Naive thymus-derived CD4-positive, alpha-beta T cell (primary cell): Measurements from ENCODE around the gene SLIT3. TPM values are rescaled to one million over a fixed set of nuclear protein-coding genes. Genes with fewer than 3 reads are reported as not detected.

ENCODE experiments used
- ATAC-seq: fragments of 150-1000 bp; cut with Tn5 transposase; 2 replicates; pipeline ENCODE4 v1.10.0; 2021; ENCODE audit warnings: mild to moderate bottlenecking, moderate library complexity
- CTCF ChIA-PET: fragments of 350-600 bp; sonication (Branson Sonifier 250); formaldehyde crosslinking; loops from one replicate; lab custom pipeline; 2021; ENCODE audit warnings: antibody characterized with exemption; lab: Charles Lee
- POLR2A ChIA-PET: fragments of 350-600 bp; sonication (Branson Sonifier 250); formaldehyde crosslinking; loops from one replicate; lab custom pipeline; 2021; ENCODE audit warnings: antibody characterized with exemption, inconsistent platforms; lab: Charles Lee
- DNase-seq, 9 donors: peaks; one replicate each; pipeline versions ENCODE4 v3.0.0 to v3.0.0-alpha.2; 2020 to 2022; ENCODE audit warnings: mixed read lengths in 1 of 9
- H3K27ac ChIP-seq: one replicate; pipeline ENCODE4 v1.7.0; 2013; ENCODE audit warnings: mild to moderate bottlenecking, low read depth, low read length, moderate library complexity
- H3K27me3 ChIP-seq, 2 donors: one replicate each; pipeline ENCODE4 v1.7.0; 2013; ENCODE audit warnings: low read length in 2 of 2, mild to moderate bottlenecking in 2 of 2, moderate library complexity in 2 of 2; ENCODE audit not compliant: control insufficient read depth in 2 of 2, insufficient read depth in 2 of 2
- H3K36me3 ChIP-seq, 3 experiments: 1 replicate in 2 of 3; 2 replicates in 1 of 3; pipeline ENCODE4 v1.7.0; 2013; ENCODE audit warnings: low read length in 3 of 3, mild to moderate bottlenecking in 3 of 3, moderate library complexity in 1 of 3; ENCODE audit not compliant: insufficient read depth in 3 of 3, control insufficient read depth in 2 of 3
- H3K4me1 ChIP-seq, 2 donors: one replicate each; pipeline ENCODE4 v1.7.0; 2013; ENCODE audit warnings: low read length in 2 of 2, mild to moderate bottlenecking in 2 of 2, moderate library complexity in 1 of 2; ENCODE audit not compliant: control insufficient read depth in 2 of 2, insufficient read depth in 2 of 2
- H3K4me3 ChIP-seq: 2 replicates; pipeline ENCODE4 v1.7.0; 2013; ENCODE audit warnings: mild to moderate bottlenecking, low read length
- H3K9me3 ChIP-seq, 3 experiments: 1 replicate in 2 of 3; 2 replicates in 1 of 3; pipeline ENCODE4 v1.7.0; 2013; ENCODE audit warnings: low read length in 3 of 3; ENCODE audit not compliant: control insufficient read depth in 2 of 3
- H3K27ac Mint-ChIP-seq, 9 donors: one replicate each; pipeline ENCODE4 v1.8.0; 2020 to 2022; ENCODE audit warnings: mixed read lengths in 9 of 9, mild to moderate bottlenecking in 8 of 9, moderate library complexity in 5 of 9, inconsistent platforms in 2 of 9
- H3K27me3 Mint-ChIP-seq, 5 donors: one replicate each; pipeline ENCODE4 v1.8.0; 2021 to 2022; ENCODE audit warnings: mixed read lengths in 5 of 5, mild to moderate bottlenecking in 1 of 5
- H3K36me3 Mint-ChIP-seq, 5 donors: one replicate each; pipeline ENCODE4 v1.8.0; 2020 to 2022; ENCODE audit warnings: mixed read lengths in 5 of 5, mild to moderate bottlenecking in 3 of 5, inconsistent platforms in 1 of 5
- H3K4me1 Mint-ChIP-seq, 7 donors: one replicate each; pipeline ENCODE4 v1.8.0; 2020 to 2022; ENCODE audit warnings: mixed read lengths in 7 of 7, mild to moderate bottlenecking in 3 of 7, inconsistent platforms in 1 of 7
- H3K4me3 Mint-ChIP-seq, 10 donors: one replicate each; pipeline ENCODE4 v1.8.0; 2020 to 2022; ENCODE audit warnings: mild to moderate bottlenecking in 10 of 10, mixed read lengths in 10 of 10, moderate library complexity in 6 of 10, inconsistent platforms in 2 of 10
- H3K9me3 Mint-ChIP-seq, 11 donors: one replicate each; pipeline ENCODE4 v1.8.0; 2020 to 2022; ENCODE audit warnings: mixed read lengths in 11 of 11, mild to moderate bottlenecking in 4 of 11, inconsistent platforms in 1 of 11, moderate library complexity in 1 of 11
- intact Hi-C, 2 donors: fragments of 100-400 bp; cut with micrococcal nuclease; formaldehyde crosslinking; loops; one replicate each; pipeline ENCODE4 v1.15.1; 2023
- polyA plus RNA-seq, 2 donors: library from polyadenylated mRNA; unstranded; fragments of 300-500 nt; fragmentation: Illumina TruSeq; gene quantifications; one replicate each; pipeline ENCODE4 v1.2.3, GENCODE V29; 2021
- total RNA-seq, 6 experiments: library from RNA in 5 of 6; stranded (reverse) in 5 of 6; gene quantifications; 1 replicate in 5 of 6; 2 replicates in 1 of 6; pipeline ENCODE4 v1.2.3 and lab custom pipeline; 2021 to 2026

Gene SLIT3
- total and polyA plus RNA-seq, 7 experiments from 2014 or later, result 0.34 TPM; not detected in 6

DNA sequence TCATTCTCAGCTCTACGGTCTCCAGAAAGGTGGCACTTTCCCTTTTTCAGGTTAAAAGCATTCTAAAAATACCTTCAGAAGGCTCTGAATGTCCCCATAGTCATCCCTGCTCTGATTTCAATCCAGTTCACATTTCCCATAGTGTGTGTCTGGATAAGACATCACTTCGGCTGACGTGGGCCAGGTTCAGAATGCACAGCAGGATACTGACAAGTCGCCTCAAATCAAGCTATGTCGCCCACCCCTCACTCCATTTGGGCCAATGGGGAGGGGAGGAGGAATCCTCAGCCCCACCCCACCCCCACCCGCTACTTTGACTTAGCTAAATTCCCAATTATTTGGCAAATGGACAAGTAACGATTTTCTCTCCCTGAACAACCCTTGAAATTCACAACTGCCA is 148.0 kb downstream of the SLIT3 start:
- DNase-seq, result no peak
- Mint-ChIP-seq H3K27me3 (peaks cover 0 to 18% (median 5%) of the 10 kb centered on the region in 5 donors), H3K4me1 (no peaks in the 10 kb centered on the region), H3K27ac (no peak overlapping the region), H3K36me3 (peaks cover 0 to 7% (median 0%) of the 10 kb centered on the region in 5 donors), H3K4me3 (no peak overlapping the region), H3K9me3 (peaks cover 0 to 16% (median 9%) of the 10 kb centered on the region in 11 donors)
- ATAC-seq, result no peak
- Histone ChIP-seq H3K4me1 (no peaks in the 10 kb centered on the region), H3K27ac (no peak overlapping the region), H3K9me3 (no peaks in the 10 kb centered on the region), H3K27me3 (no peaks in the 10 kb centered on the region), H3K36me3 (no peaks in the 10 kb centered on the region), H3K4me3 (no peak overlapping the region)
- intact Hi-C loops, result loop anchor here in 1 of 2 donors (1.0 kb wide), 1 partner anchor 31 kb away; no protein-coding TSS in a partner anchor
- CTCF ChIA-PET, result no interaction called here
- POLR2A ChIA-PET, result no interaction called here

DNA sequence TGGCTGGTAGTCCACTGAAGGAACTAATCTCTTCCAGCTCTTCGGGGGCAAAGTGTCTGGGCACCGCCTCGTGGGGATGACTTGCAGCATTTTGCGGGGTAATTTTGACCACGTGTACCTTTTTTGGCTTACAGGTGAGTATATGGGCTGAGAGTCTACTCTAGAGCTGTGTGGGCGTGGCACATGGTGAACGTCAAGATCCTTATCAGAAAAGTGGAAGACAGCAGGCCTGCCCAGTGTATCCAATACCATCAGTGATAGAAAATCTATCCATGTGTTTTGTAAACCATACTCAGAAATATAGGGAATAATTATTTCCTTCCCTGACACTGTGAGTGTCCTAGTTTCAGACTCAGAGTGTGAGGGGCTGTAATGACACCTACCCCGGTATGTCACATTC is 148.5 kb downstream of the SLIT3 start:
- peaks cover 0 to 3% (median 0%) of the 10 kb centered on the region in 5 donors for H3K36me3 Mint-ChIP-seq
- Histone ChIP-seq H3K9me3 (no peaks in the 10 kb centered on the region), H3K4me1 (no peaks in the 10 kb centered on the region), H3K27ac (no peak overlapping the region), H3K27me3 (no peaks in the 10 kb centered on the region), H3K4me3 (no peak overlapping the region), H3K36me3 (no peaks in the 10 kb centered on the region)
- no peaks in the 10 kb centered on the region for H3K4me1 Mint-ChIP-seq
- POLR2A ChIA-PET, result no interaction called here
- H3K27me3 Mint-ChIP-seq, result peaks cover 0 to 18% (median 5%) of the 10 kb centered on the region in 5 donors
- ATAC-seq (no peak), DNase-seq (no peak)
- intact Hi-C loops, result loop anchor here in 1 of 2 donors (1.0 kb wide), 1 partner anchor 32 kb away; no protein-coding TSS in a partner anchor
- peaks cover 0 to 11% (median 4%) of the 10 kb centered on the region in 11 donors for H3K9me3 Mint-ChIP-seq
- no peak overlapping the region for H3K4me3 Mint-ChIP-seq
- H3K27ac Mint-ChIP-seq, result no peak overlapping the region
- CTCF ChIA-PET, result no interaction called here

DNA sequence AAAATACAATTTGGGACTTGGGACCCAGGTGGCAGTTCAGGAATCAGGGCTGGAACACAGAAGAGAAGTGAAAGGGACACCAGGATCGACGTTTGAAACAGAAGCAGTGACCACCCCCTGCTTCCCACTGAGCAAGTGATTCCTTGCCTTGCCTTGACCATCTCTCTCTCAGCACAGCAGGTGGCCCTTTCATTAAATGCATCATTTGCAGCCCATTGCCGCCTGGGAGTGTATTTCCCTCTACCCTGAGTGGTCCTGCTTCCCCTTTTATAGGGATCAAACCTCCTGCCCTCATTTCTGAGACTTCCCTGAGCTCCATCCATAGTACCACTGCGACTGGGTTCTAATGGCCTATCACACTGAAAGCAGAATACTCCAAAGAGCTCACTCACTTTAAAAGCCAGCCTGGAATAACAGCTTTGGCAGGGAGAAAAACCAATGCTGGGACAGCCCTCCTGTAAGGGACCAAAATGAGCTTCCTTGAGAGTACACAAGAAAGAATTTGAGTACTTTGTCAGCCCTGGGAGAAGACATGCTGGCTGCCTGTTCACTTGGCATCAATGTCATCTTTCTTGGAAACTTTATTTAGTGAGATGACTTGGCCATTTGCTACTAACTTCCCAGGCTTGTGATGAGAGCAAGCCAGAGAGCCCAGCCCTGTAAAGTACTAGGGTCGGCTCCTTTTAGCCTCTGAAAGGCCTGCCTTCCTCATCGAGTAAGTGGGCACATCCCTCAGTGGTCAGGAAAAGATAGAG is 149.7 kb downstream of the SLIT3 start:
- H3K27ac ChIP-seq, result no peak overlapping the region
- intact Hi-C loops, result no loop called here
- Mint-ChIP-seq H3K9me3 (peaks cover 0 to 2% (median 0%) of the 10 kb centered on the region in 11 donors), H3K4me1 (no peaks in the 10 kb centered on the region), H3K27me3 (peaks cover 0 to 18% (median 3%) of the 10 kb centered on the region in 5 donors), H3K36me3 (no peaks in the 10 kb centered on the region), H3K27ac (no peak overlapping the region), H3K4me3 (no peak overlapping the region)
- CTCF ChIA-PET, result no interaction called here
- DNase-seq (no peak), ATAC-seq (no peak)
- no peaks in the 10 kb centered on the region for H3K27me3 ChIP-seq
- POLR2A ChIA-PET, result no interaction called here
- no peaks in the 10 kb centered on the region for H3K4me1 ChIP-seq
- H3K9me3 ChIP-seq, result no peaks in the 10 kb centered on the region
- H3K4me3 ChIP-seq, result no peak overlapping the region
- H3K36me3 ChIP-seq, result no peaks in the 10 kb centered on the region

DNA sequence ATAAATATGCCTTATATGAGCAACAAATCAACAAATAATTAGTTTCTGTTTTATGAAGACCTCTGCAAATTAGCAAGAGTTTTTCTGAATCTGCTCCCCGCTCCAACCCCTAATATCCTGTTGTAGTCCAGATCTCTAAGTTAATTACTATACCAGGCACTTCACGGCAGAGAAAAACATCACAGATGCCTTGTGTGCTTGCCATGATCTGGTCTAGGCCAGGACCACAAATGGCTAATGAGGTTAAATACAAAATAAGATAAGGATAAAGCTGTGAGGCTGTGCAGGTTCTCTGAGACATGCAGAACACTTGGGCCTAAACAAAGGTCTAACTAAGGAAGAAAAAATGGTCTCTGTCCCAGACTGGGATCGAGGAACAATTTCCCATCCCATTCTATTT is 150.8 kb downstream of the SLIT3 start:
- Histone ChIP-seq H3K4me3 (no peak overlapping the region), H3K27ac (no peak overlapping the region), H3K36me3 (no peaks in the 10 kb centered on the region), H3K9me3 (no peaks in the 10 kb centered on the region), H3K4me1 (no peaks in the 10 kb centered on the region), H3K27me3 (no peaks in the 10 kb centered on the region)
- Mint-ChIP-seq H3K4me3 (no peak overlapping the region), H3K27me3 (peaks cover 0 to 13% (median 3%) of the 10 kb centered on the region in 5 donors), H3K4me1 (no peaks in the 10 kb centered on the region), H3K36me3 (no peaks in the 10 kb centered on the region), H3K9me3 (no peaks in the 10 kb centered on the region), H3K27ac (no peak overlapping the region)
- ATAC-seq (no peak), DNase-seq (no peak)
- intact Hi-C loops, result no loop called here
- ChIA-PET POLR2A (no interaction called here), CTCF (interaction anchor here (0.6 kb wide), 1 partner anchor 568 kb away, joined by 5 read pairs; no protein-coding TSS in a partner anchor)

DNA sequence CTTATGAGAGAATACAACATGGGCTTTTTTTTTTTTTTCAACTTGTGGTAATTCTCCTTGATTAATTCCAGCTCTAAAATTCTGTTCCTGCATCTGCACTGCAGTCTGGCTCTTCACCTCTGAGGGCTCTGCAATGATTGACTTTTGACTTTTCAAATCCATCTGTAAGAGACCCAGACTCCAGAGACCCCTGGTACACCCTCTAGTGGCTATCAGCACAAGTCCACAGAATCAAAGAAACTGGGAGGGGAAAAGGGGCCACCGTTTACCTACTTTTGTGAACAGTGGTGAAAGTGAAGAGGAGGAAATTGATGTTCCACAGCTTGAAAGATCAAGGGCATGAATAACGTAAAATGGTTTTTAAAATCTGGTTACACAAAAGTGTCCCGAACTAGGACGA is 151.6 kb downstream of the SLIT3 start:
- no peak overlapping the region for H3K27ac Mint-ChIP-seq
- ChIA-PET CTCF (no interaction called here), POLR2A (no interaction called here)
- no peak overlapping the region for H3K4me3 Mint-ChIP-seq
- intact Hi-C loops, result no loop called here
- Histone ChIP-seq H3K4me1 (no peaks in the 10 kb centered on the region), H3K27ac (no peak overlapping the region), H3K27me3 (no peaks in the 10 kb centered on the region), H3K9me3 (no peaks in the 10 kb centered on the region), H3K4me3 (no peak overlapping the region), H3K36me3 (no peaks in the 10 kb centered on the region)
- peaks cover 0 to 8% (median 3%) of the 10 kb centered on the region in 5 donors for H3K27me3 Mint-ChIP-seq
- no peaks in the 10 kb centered on the region for H3K9me3 Mint-ChIP-seq
- ATAC-seq, result no peak
- DNase-seq, result no peak
- H3K4me1 Mint-ChIP-seq, result no peaks in the 10 kb centered on the region
- H3K36me3 Mint-ChIP-seq, result no peaks in the 10 kb centered on the region

DNA sequence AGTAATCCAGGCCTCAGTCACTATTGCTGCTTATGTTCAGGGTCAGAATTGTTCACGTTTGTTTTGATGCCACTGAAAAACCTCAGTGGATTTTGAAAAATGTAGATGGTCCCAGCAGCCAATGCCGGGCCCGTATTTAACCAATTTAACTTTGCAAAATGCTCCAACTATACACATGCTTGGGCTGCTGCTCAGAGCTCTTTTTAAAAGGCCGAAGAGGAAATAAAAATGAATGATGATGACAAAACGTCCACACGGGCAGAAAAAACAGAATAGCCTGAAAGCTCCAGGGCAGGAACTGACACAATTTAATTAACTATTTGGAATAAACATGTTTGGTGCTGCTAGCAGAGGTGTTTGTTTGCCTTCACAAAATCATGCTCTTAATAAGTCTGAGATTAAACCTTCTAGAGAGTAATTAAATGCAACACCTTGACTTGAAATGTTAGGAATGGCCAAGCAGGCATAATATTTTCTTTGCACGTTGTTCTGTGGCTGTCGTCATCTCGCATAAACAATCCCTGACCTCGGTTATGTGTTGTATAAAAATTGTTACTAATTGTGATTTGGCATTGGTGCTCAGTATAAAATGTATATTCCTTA is 152.7 kb downstream of the SLIT3 start:
- DNase-seq (no peak), ATAC-seq (no peak)
- no peaks in the 10 kb centered on the region for H3K36me3 Mint-ChIP-seq
- intact Hi-C loops, result no loop called here
- no peak overlapping the region for H3K4me3 Mint-ChIP-seq
- H3K27ac Mint-ChIP-seq, result no peak overlapping the region
- H3K27ac ChIP-seq, result no peak overlapping the region
- H3K36me3 ChIP-seq, result no peaks in the 10 kb centered on the region
- no peaks in the 10 kb centered on the region for H3K4me1 Mint-ChIP-seq
- no peaks in the 10 kb centered on the region for H3K9me3 ChIP-seq
- H3K4me1 ChIP-seq, result no peaks in the 10 kb centered on the region
- no peak overlapping the region for H3K4me3 ChIP-seq
- POLR2A ChIA-PET, result no interaction called here
- CTCF ChIA-PET, result no interaction called here
- no peaks in the 10 kb centered on the region for H3K27me3 ChIP-seq
- no peaks in the 10 kb centered on the region for H3K27me3 Mint-ChIP-seq
- no peaks in the 10 kb centered on the region for H3K9me3 Mint-ChIP-seq
